ENCODE results near the gene SHE. TPM values are rescaled to one million over a fixed set of nuclear protein-coding genes. Genes with fewer than 3 reads are reported as not detected.
A peak's percentile ranks its signal among the peaks of the same experiment; 100 is the strongest.

The SHE gene
- total and polyA plus RNA-seq, 2 of the 8 experiments (the other 6 are each of a cell fraction or from before 2014, with no cell fraction given) = 0.44 to 0.45 TPM

GRCh38 chr1:154533952-154534844 lies 32.0 kb upstream of the SHE start (continued):
- TF ChIP-seq CHD7 (IDR thresholded peaks at IDR 0.05; ENCODE audit: insufficient replicate concordance, low read length) (no peak), YY1 (IDR thresholded peaks at IDR 0.05; ENCODE audit: low read depth, low read length) (peak; percentile 63; the same call in 1 of the 2 replicates), USF2 (IDR thresholded peaks at IDR 0.05; ENCODE audit: low read length) (no peak), MAFK (IDR thresholded peaks at IDR 0.05; ENCODE audit: low read depth, low read length) (no peak), POLR2AphosphoS5 (IDR thresholded peaks at IDR 0.05; ENCODE audit: low read depth, low read length) (no peak), SAP30 (IDR thresholded peaks at IDR 0.05; ENCODE audit: insufficient read depth, insufficient replicate concordance, low read length) (no peak), TCF12 (IDR thresholded peaks at IDR 0.05; ENCODE audit: low read depth, low read length) (0 out of 2 replicates have a peak, but pooled peaks have one; percentile 50), TAF1 (IDR thresholded peaks at IDR 0.05; ENCODE audit: low read depth, low read length) (no peak)

All from H1 (cell line).